Activated effector memory CD4-positive, alpha-beta T cell treated with anti-CD3 and anti-CD28 coated beads, Interleukin-2, amount 50 U/mL, for 16 hours (primary cell): ENCODE data around the gene SLC25A43.

Experiments
- DNase-seq: peaks from one replicate; pipeline ENCODE4 v3.0.0-alpha.2; 2020

Gene SLC25A43

GRCh38 chrX:119501511-119502148 lies 102.5 kb downstream of the SLC25A43 start:
- no peak for DNase-seq

GRCh38 chrX:119502727-119503483 lies 103.8 kb downstream of the SLC25A43 start:
- DNase-seq, result no peak

GRCh38 chrX:119503484-119503861 lies 104.3 kb downstream of the SLC25A43 start:
- DNase-seq, result no peak
